LNCaP clone FGC (cell line): Measurements from ENCODE around the gene YOD1.

Experiments used
- DNase-seq: peaks from one replicate; pipeline ENCODE4 v3.0.0-alpha.2; 2011; ENCODE audit warnings: low read depth
- H3K4me3 ChIP-seq: 2 replicates; pipeline ENCODE4 v1.5.1; 2011; ENCODE audit warnings: mild to moderate bottlenecking, low read depth, low read length, control low read depth
- CTCF ChIP-seq: IDR thresholded peaks from 2 replicates; pipeline ENCODE4 v1.5.1; 2012; ENCODE audit warnings: mild to moderate bottlenecking; ENCODE audit not compliant: control insufficient read depth, insufficient read depth; ENCODE audit errors: extremely low read depth

The YOD1 gene

DNA sequence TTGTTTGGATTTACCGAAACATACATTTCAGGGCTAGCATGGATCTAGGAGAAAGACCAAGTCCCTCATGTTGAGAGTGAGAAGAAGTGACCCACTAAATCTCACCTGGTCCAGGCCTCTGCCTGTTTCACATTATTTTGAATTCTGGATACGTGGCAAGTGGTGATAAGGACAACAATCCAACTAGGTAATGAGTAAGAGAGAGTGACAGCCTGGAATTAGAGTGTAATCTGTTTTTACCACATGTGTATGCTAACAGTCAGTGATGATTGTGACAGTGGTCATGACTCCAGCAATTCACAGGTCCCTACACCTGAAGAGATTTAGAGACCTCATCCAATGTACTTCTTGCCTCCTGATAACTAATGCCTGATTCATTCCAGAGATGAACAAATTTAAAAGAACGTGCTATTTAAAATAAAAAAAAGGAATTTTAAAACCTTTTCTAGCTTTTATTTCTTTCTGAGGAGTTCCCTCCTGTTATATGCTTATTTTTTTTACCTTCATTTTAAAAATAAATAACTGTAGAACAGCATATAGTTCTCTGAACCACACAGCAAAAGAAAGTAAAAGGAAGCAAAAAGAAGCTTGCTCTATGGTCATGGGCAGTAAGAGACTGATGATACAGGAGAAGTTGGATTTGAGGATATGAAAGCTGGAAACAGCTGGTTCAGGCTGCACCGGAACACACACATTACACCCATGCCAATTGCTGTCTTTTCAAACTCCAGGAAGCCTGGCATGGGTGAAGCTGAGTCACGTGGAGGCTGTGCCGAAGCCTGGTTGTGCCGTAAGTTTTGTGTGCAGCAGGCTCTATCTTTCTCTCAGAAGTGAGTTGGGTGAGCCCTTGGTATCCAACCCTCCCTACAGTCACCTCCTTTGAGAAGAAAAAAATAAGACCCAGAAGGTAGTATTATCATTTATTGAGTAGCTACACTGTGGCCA lies 33.1 kb downstream of the YOD1 start:
- H3K4me3 ChIP-seq = no peak overlapping the region
- DNase-seq = no peak
- no peak for TF ChIP-seq CTCF

GRCh38 chr1:207015791-207016190 lies 35.2 kb downstream of the YOD1 start:
- TF ChIP-seq CTCF = no peak
- no peak for DNase-seq
- no peak overlapping the region for H3K4me3 ChIP-seq

GRCh38 chr1:207014728-207015127 lies 36.3 kb downstream of the YOD1 start:
- H3K4me3 ChIP-seq = no peak overlapping the region
- no peak for TF ChIP-seq CTCF
- no peak for DNase-seq

- DNase-seq = no peak
- TF ChIP-seq CTCF = no peak
- H3K4me3 ChIP-seq = no peak overlapping the region
Measured at GRCh38 chr1:207013321-207014085, 37.5 kb downstream of the YOD1 start.

- H3K4me3 ChIP-seq = no peak overlapping the region
- no peak for TF ChIP-seq CTCF
- no peak for DNase-seq
Measured at GRCh38 chr1:207010726-207011125, 40.3 kb downstream of the YOD1 start.

GRCh38 chr1:207009945-207010344 lies 41.1 kb downstream of the YOD1 start:
- no peak overlapping the region for H3K4me3 ChIP-seq
- DNase-seq = peak; percentile 70
- TF ChIP-seq CTCF = no peak
